ENCODE measurements around the gene WBP2NL. TPM values are rescaled to one million over a fixed set of nuclear protein-coding genes. Genes with fewer than 3 reads are reported as not detected.
"Not testable (repeated sequence)": the region's sequence is repeated elsewhere in the genome, so short reads cannot be mapped to it uniquely, and the experiment has no call there.

The WBP2NL gene, protein sequence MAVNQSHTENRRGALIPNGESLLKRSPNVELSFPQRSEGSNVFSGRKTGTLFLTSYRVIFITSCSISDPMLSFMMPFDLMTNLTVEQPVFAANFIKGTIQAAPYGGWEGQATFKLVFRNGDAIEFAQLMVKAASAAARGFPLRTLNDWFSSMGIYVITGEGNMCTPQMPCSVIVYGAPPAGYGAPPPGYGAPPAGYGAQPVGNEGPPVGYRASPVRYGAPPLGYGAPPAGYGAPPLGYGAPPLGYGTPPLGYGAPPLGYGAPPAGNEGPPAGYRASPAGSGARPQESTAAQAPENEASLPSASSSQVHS
- 1 to 10 TPM in 1 of 4 donors, under 1 TPM in 2, not detected in 1; 0.33 to 1.0 (median 0.45) TPM for total RNA-seq

DNA sequence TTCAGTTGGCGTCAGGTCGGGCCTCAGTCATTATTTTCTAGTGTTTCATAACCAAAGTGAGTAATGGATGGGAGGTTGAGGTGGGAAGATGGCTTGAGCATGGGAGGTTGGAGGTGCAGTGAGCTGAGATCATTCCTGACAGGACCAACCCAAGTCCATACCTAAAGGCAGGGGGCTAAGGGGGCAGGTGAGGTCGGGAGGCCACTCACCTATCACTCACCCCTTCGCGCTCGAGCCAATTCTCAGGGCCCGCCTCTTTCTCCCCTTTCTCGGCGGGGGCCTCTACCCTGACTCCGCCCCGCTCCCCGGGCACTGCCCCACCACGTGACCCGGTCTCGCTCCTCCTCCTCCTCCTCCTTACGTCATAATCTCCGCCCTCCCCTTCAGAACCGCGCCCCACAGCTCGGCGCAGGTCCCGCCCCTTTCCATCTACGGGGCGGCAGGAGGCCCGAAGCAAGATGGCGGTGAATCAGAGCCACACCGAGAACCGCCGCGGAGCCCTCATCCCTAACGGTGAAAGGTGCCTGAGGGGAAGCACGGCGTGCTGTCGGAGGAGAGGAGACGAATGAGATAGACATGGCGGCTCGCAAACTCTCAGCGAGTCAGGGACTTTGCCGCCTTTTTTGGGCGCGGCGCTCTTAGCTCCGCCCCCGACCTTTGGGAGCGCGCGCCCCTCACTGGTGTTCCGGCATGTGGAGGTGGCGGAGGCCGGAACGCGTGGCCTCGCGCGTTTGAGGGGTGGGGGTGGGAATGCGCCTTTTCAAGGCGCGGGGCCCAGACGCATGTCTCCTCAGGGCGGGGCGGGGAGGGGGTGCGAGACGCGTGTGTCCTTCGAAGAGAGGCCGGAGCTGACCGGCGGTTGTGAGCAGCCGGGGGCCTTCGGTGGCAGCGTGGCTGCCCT lies at the start of gene WBP2NL:
Gene WBP2NL (plus strand): TSS at position 428 of the 901 bp plus-strand sequence. CDS start 31 bp downstream, at position 459.
- TF ChIP-seq EP300 (IDR thresholded peaks at IDR 0.05) (no peak), POLR2AphosphoS5 (IDR thresholded peaks at IDR 0.05) (peak; percentile 74 to 77), POLR2A (IDR thresholded peaks at IDR 0.05; ENCODE audit: low read depth) (no peak)
- TF ChIP-seq, protein P1, sequence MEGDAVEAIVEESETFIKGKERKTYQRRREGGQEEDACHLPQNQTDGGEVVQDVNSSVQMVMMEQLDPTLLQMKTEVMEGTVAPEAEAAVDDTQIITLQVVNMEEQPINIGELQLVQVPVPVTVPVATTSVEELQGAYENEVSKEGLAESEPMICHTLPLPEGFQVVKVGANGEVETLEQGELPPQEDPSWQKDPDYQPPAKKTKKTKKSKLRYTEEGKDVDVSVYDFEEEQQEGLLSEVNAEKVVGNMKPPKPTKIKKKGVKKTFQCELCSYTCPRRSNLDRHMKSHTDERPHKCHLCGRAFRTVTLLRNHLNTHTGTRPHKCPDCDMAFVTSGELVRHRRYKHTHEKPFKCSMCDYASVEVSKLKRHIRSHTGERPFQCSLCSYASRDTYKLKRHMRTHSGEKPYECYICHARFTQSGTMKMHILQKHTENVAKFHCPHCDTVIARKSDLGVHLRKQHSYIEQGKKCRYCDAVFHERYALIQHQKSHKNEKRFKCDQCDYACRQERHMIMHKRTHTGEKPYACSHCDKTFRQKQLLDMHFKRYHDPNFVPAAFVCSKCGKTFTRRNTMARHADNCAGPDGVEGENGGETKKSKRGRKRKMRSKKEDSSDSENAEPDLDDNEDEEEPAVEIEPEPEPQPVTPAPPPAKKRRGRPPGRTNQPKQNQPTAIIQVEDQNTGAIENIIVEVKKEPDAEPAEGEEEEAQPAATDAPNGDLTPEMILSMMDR (IDR thresholded peaks at IDR 0.05), result no peak
- 35% methylated on average over 31 of the region's 71 CpGs for WGBS
- DNase-seq (ENCODE audit: extremely low spot score), result no peak
- H3K27me3 ChIP-seq, result no peaks in the 10 kb centered on the region
- H3K9me3 ChIP-seq, result peaks cover 0 to 12% (median 0%) of the 10 kb centered on the region in 4 donors
- H3K4me1 ChIP-seq, result peaks cover 0 to 17% (median 13%) of the 10 kb centered on the region in 4 donors
- intact Hi-C loops (cut with DNase I), result no loop called here
- no peaks in the 10 kb centered on the region for H3K36me3 ChIP-seq
- H3K27ac ChIP-seq (replicated peaks in 1 of 4), result peak within 1 kb of the TSS in 2 of 4 donors; percentile 48
- peak within 1 kb of the TSS; percentile 51 to 66 (median 55) for H3K4me3 ChIP-seq

- H3K4me3 ChIP-seq; DNase-seq (ENCODE audit: extremely low spot score); intact Hi-C loops (cut with DNase I); H3K36me3 ChIP-seq; H3K9me3 ChIP-seq; H3K27ac ChIP-seq (replicated peaks in 1 of 4): not testable (repeated sequence)
- H3K4me1 ChIP-seq, result peaks cover 11 to 20% (median 18%) of the 10 kb centered on the region in 4 donors
- peaks cover 0 to 26% (median 0%) of the 10 kb centered on the region in 4 donors for H3K27me3 ChIP-seq
- WGBS, result 81% methylated on average over 8 of the region's 8 CpGs
Observed at GRCh38 chr22:41948928-41949296, 49.7 kb upstream of the WBP2NL start.

DNA sequence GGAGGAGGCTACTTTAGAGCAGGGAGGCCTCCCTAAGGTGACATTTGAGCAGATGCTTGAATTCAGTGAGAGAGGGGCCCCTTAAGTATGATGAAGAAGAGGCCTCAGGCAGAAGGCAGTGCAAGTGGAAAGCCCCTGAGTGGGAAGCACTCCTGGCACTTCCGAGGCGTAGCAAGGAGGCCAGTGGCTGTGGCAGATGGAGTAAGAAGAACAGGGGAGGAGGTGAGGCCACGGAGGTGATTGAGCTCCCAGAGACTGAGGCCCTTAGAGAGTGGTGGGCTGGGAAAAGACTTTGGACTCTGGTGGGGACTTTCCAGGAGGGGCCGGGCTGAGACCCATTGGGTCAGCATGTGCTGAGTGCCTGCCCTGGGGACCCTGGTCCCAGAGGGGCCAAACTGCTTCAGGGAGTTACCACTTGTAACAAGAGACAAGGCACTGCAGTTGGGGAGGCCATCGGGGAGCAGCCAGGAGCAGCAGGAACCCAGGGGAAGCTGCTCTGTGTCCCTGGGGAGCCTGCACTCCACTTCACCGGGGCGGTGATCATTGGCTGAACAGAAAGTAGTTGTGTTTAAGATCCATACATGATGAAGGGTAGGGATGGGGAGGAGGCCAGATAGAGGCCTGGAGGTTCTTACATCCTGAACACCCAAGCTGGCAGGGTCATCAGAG lies 49.2 kb upstream of the WBP2NL start:
- 87% methylated on average over 6 of the region's 7 CpGs for WGBS
- Histone ChIP-seq H3K4me1 (peaks cover 11 to 20% (median 18%) of the 10 kb centered on the region in 4 donors), H3K4me3 (no peak overlapping the region), H3K9me3 (no peaks in the 10 kb centered on the region), H3K36me3 (no peaks in the 10 kb centered on the region), H3K27me3 (peaks cover 0 to 26% (median 0%) of the 10 kb centered on the region in 4 donors), H3K27ac (replicated peaks in 1 of 4) (no peak overlapping the region)
- TF ChIP-seq, protein P1 (IDR thresholded peaks at IDR 0.05), result no peak
- intact Hi-C loops (cut with DNase I), result no loop called here
- no peak for DNase-seq (ENCODE audit: extremely low spot score)

GRCh38 chr22:41951898-41952474 lies 46.6 kb upstream of the WBP2NL start, which contains the start of gene SMIM45:
TSS of gene SMIM45 (plus strand) at chr22:41952150.
- peaks cover 0 to 33% (median 0%) of the 10 kb centered on the region in 4 donors for H3K27me3 ChIP-seq
- H3K4me3 ChIP-seq, result no peak within 1 kb of the TSS
- DNase-seq (ENCODE audit: extremely low spot score), result no peak
- no peak for TF ChIP-seq POLR2A (IDR thresholded peaks at IDR 0.05; ENCODE audit: low read depth)
- TF ChIP-seq, protein P1 (IDR thresholded peaks at IDR 0.05), result no peak
- no peak for TF ChIP-seq EP300 (IDR thresholded peaks at IDR 0.05)
- no peak for TF ChIP-seq POLR2AphosphoS5 (IDR thresholded peaks at IDR 0.05)
- H3K9me3 ChIP-seq, result no peaks in the 10 kb centered on the region
- H3K4me1 ChIP-seq, result peaks cover 3 to 8% (median 7%) of the 10 kb centered on the region in 4 donors
- no peaks in the 10 kb centered on the region for H3K36me3 ChIP-seq
- 76% methylated on average over 4 of the region's 16 CpGs for WGBS
- H3K27ac ChIP-seq (replicated peaks in 1 of 4), result no peak within 1 kb of the TSS
- intact Hi-C loops (cut with DNase I), result no loop called here
